GM06990 (cell line): Measurements from ENCODE around the gene CDC42SE2.

Source experiments
- DNase-seq: peaks from one replicate; pipeline ENCODE4 v3.0.0-alpha.2; 2011; ENCODE audit not compliant: insufficient read length; ENCODE audit errors: extremely low read depth
- H3K27me3 ChIP-seq: replicated peaks from 2 replicates; pipeline ENCODE4 v1.6.0; 2011; ENCODE audit warnings: low read length; ENCODE audit not compliant: control insufficient read depth, insufficient read depth
- H3K36me3 ChIP-seq: 2 replicates; pipeline ENCODE4 v1.5.1; 2011; ENCODE audit warnings: low read length; ENCODE audit not compliant: control insufficient read depth, insufficient read depth
- H3K4me3 ChIP-seq: replicated peaks from 2 replicates; pipeline ENCODE4 v1.5.1; 2011; ENCODE audit warnings: low read depth, mild to moderate bottlenecking, control low read depth, low read length
- CTCF ChIP-seq: IDR thresholded peaks from 2 replicates; pipeline ENCODE4 v1.5.1; 2011; ENCODE audit warnings: low read length, control low read depth, mild to moderate bottlenecking, inconsistent platforms; ENCODE audit not compliant: insufficient read depth, poor library complexity, severe bottlenecking

CDC42SE2 gene

GRCh38 chr5:131367219-131367860 lies 103.5 kb downstream of the CDC42SE2 start:
- Histone ChIP-seq H3K36me3 (no peaks in the 10 kb centered on the region; the same call in 1 of the 2 replicates), H3K4me3 (no peak overlapping the region)
- no peak for DNase-seq

GRCh38 chr5:131368866-131369265 lies 105.0 kb downstream of the CDC42SE2 start:
- no peak overlapping the region for H3K4me3 ChIP-seq
- H3K36me3 ChIP-seq, result no peaks in the 10 kb centered on the region; the same call in 1 of the 2 replicates
- DNase-seq, result no peak
- TF ChIP-seq CTCF, result no peak
- no peaks in the 10 kb centered on the region for H3K27me3 ChIP-seq

More at GRCh38 chr5:131367219-131367860, 103.5 kb downstream of the CDC42SE2 start:
- no peaks in the 10 kb centered on the region for H3K27me3 ChIP-seq
- TF ChIP-seq CTCF, result no peak

GRCh38 chr5:131369558-131369957 lies 105.7 kb downstream of the CDC42SE2 start:
- H3K27me3 ChIP-seq, result no peaks in the 10 kb centered on the region
- H3K36me3 ChIP-seq, result no peaks in the 10 kb centered on the region
- no peak overlapping the region for H3K4me3 ChIP-seq
- no peak for DNase-seq
- TF ChIP-seq CTCF, result no peak

- no peak overlapping the region for H3K4me3 ChIP-seq
- H3K36me3 ChIP-seq, result no peaks in the 10 kb centered on the region
- no peaks in the 10 kb centered on the region for H3K27me3 ChIP-seq
- DNase-seq, result no peak
- no peak for TF ChIP-seq CTCF
Measured at GRCh38 chr5:131371835-131372234, 108.0 kb downstream of the CDC42SE2 start.

- H3K4me3 ChIP-seq, result no peak overlapping the region
- TF ChIP-seq CTCF, result no peak
Measured at GRCh38 chr5:131373265-131373664, 109.4 kb downstream of the CDC42SE2 start.

GRCh38 chr5:131375351-131375750 lies 111.5 kb downstream of the CDC42SE2 start:
- H3K4me3 ChIP-seq, result no peak overlapping the region
- DNase-seq, result no peak
- H3K27me3 ChIP-seq, result no peaks in the 10 kb centered on the region
- H3K36me3 ChIP-seq, result no peaks in the 10 kb centered on the region
- no peak for TF ChIP-seq CTCF

More at GRCh38 chr5:131373265-131373664, 109.4 kb downstream of the CDC42SE2 start:
- no peaks in the 10 kb centered on the region for H3K36me3 ChIP-seq
- no peaks in the 10 kb centered on the region for H3K27me3 ChIP-seq
- DNase-seq, result no peak
